Inflammatory macrophage treated with lipopolysaccharide for 4 hours (primary cell): Measurements from ENCODE around the gene TMEM117.
A peak's percentile ranks its signal among the peaks of the same experiment; 100 is the strongest.
"Not testable (repeated sequence)": the region's sequence is repeated elsewhere in the genome, so short reads cannot be mapped to it uniquely, and the experiment has no call there.

ENCODE experiments used
- DNase-seq: peaks from one replicate; pipeline ENCODE4 v3.0.0-alpha.2; 2020

Gene TMEM117

GRCh38 chr12:43965899-43966298 lies 130.0 kb downstream of the TMEM117 start:
- no peak for DNase-seq

GRCh38 chr12:43968736-43969135 lies 132.9 kb downstream of the TMEM117 start:
- no peak for DNase-seq

GRCh38 chr12:43969882-43970281 lies 134.0 kb downstream of the TMEM117 start:
- no peak for DNase-seq

GRCh38 chr12:43973385-43973784 lies 137.5 kb downstream of the TMEM117 start:
- DNase-seq: no peak

- DNase-seq: no peak
Observed at GRCh38 chr12:43973993-43974392, 138.1 kb downstream of the TMEM117 start.

- no peak for DNase-seq
Observed at GRCh38 chr12:43976027-43976426, 140.1 kb downstream of the TMEM117 start.

GRCh38 chr12:43978556-43978955 lies 142.7 kb downstream of the TMEM117 start:
- DNase-seq: no peak

GRCh38 chr12:43979450-43979849 lies 143.6 kb downstream of the TMEM117 start:
- no peak for DNase-seq

GRCh38 chr12:43980627-43981191 lies 144.8 kb downstream of the TMEM117 start:
- no peak for DNase-seq

- DNase-seq: no peak
Observed at GRCh38 chr12:43981726-43982125, 145.8 kb downstream of the TMEM117 start.

GRCh38 chr12:43982544-43982943 lies 146.7 kb downstream of the TMEM117 start:
- DNase-seq: no peak

- DNase-seq: peak; percentile 19
Observed at GRCh38 chr12:43988838-43989560, 153.1 kb downstream of the TMEM117 start.

GRCh38 chr12:43992856-43993255 lies 157.0 kb downstream of the TMEM117 start:
- no peak for DNase-seq

GRCh38 chr12:44000309-44000952 lies 164.6 kb downstream of the TMEM117 start:
- peak; percentile 53 for DNase-seq

GRCh38 chr12:44002607-44003006 lies 166.7 kb downstream of the TMEM117 start:
- DNase-seq: peak; percentile 44

GRCh38 chr12:44003721-44004120 lies 167.8 kb downstream of the TMEM117 start:
- no peak for DNase-seq

- DNase-seq: peak; percentile 27
Observed at GRCh38 chr12:44015333-44015941, 179.6 kb downstream of the TMEM117 start.

- DNase-seq: no peak
Observed at GRCh38 chr12:44017216-44017615, 181.3 kb downstream of the TMEM117 start.

GRCh38 chr12:44019118-44019517 lies 183.2 kb downstream of the TMEM117 start:
- DNase-seq: no peak

GRCh38 chr12:44020555-44020954 lies 184.7 kb downstream of the TMEM117 start:
- no peak for DNase-seq

- no peak for DNase-seq
Observed at GRCh38 chr12:44021471-44021971, 185.6 kb downstream of the TMEM117 start.

- DNase-seq: no peak
Observed at GRCh38 chr12:44025499-44025898, 189.6 kb downstream of the TMEM117 start.

GRCh38 chr12:44026046-44026445 lies 190.2 kb downstream of the TMEM117 start:
- DNase-seq: no peak

GRCh38 chr12:44026926-44027325 lies 191.0 kb downstream of the TMEM117 start:
- DNase-seq: not testable (repeated sequence)
